HG03135 (cell line): ENCODE results near the gene SPOCK3.
A peak's percentile ranks its signal among the peaks of the same experiment; 100 is the strongest.

Source experiments
- ATAC-seq: cut with Tn5 transposase; IDR thresholded peaks from one replicate; pipeline ENCODE4 v1.9.1; 2021; ENCODE audit warnings: mild to moderate bottlenecking, moderate library complexity; ENCODE audit not compliant: unreplicated experiment

Gene SPOCK3

DNA sequence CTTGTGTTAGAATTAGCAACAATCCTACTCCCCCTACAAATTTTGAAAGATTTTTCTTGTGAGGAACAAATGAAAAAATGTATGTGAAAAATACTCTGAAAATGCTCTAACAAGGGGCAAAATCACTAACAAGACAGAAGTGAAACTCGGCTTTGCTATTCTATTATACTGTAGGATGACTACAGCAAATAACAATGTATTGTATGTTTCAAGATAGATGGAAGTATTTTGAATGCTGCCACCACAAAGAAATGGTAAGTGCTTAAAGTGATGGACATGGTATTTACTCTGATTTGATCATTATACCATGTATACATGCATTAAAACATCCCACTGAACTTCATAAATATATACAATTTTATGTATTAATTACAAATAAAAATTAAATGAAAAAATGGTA lies 192.8 kb downstream of the SPOCK3 start:
- ATAC-seq: no peak

DNA sequence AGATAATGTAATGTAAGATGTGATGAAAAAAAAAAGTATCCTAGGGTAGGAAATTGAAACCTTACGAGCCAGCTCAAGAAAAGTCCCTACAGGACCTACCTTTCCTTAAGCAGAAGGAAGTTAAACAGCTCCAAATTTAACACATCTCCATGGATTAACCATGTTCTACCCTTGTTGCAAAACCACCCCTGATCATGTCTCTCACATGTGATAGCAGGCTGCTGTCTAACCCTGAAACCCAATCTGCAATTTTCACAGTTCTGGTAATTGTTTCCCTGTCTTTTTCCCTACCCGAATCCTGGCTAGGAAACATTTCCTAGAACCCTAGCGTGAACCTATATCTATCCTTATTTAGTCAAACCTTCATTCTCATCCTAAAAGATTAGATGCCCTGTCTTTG lies 198.9 kb downstream of the SPOCK3 start:
- ATAC-seq: no peak

DNA sequence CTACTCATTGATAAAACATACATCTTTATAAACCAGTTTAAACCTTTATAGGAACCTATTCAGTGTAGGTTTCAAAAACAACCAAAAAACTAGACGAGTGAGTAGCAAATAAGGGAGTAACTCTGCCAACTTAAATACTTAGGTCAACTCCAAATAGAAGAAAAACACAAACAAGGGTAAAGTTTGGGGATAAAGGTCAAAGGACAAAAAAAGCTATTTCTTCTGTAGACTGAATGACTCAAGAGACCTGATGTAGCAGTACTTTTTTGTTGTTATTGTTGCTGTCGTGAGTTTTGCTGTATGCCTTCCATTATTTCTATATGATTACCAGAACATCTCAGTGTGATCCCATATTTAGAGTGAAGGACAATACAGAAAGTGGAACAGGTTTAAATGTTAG lies 199.3 kb downstream of the SPOCK3 start:
- no peak for ATAC-seq

DNA sequence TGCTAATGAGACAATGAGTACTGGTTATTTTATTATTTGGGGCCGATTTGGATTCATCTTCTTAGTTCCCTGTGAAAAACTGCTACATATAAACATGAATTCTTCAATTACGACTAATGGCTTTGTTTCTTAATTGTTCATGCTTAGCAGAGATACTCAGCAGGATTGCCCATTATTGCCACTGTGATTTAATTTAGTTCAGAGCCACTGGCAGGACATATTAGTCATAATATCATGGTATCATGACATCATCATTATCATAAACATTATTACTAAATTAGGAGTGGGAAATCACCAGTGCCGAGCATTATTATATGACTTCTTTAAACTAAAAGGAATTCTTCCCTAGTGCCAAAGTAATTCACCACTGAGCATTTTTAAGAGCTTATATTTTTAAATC lies 201.4 kb downstream of the SPOCK3 start:
- no peak for ATAC-seq

DNA sequence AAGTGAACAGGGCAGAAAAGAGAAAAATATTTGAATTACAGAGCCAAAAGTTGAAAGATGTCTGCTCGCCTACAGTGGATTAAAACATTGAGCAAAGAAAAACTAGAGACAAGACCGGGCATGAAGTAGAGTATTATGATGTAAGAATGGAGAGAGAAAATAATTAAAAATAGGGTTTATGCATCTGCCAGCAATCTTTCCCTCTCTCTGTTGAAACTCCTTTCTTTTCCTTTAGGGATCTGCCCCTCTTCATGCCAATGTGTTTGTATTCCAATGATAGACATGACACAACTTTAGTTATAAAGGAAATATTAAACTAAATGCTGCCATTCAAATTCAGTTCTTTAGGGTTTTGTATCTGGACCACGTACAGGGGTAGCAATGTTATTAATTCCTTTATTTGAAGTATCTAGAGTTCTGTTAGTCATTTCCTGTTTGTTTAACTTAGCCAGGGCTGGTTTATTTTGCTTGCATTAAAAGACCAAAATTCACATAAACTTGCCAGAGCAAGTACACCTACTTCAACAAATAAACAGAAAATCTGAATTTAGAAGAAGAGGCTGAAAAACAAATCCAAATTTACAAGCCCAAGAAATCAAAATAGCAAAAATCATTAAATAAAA lies 202.6 kb downstream of the SPOCK3 start:
- no peak for ATAC-seq

DNA sequence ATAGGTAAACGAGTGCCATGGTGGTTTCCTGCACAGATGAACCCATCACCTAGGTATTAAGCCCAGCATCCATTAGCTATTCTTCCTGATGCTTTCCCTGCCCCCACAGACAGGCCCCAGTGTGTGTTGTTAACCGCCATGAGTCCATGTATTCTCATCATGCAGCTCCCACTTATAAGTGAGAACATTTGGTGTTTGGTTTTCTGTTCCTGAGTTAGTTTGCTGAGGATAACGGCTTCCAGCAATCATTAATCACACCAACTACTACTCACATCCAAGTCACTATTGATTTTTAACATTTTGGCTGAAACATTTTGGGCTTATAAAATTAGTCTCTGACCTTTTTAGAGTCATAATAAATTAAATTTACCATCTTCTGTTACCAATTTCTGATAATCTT lies 205.3 kb downstream of the SPOCK3 start:
- no peak for ATAC-seq

DNA sequence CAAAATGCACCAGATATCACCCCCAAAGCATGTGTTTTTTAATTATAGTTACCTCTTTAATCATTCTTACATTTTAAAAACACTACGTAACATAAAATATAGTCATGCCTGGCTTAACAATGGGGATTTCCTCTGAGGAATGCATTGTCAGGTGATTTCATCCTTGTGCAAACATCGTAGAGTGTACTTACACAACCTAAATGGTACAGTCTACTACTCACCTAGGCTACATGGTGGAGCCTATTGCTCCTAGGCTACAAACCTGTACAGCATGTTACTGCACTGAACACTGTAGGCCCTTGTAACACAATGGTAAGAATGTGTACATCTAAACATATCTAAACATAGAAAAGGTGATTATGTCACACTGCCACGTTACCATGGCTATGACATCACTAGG lies 208.6 kb downstream of the SPOCK3 start:
- ATAC-seq: no peak

DNA sequence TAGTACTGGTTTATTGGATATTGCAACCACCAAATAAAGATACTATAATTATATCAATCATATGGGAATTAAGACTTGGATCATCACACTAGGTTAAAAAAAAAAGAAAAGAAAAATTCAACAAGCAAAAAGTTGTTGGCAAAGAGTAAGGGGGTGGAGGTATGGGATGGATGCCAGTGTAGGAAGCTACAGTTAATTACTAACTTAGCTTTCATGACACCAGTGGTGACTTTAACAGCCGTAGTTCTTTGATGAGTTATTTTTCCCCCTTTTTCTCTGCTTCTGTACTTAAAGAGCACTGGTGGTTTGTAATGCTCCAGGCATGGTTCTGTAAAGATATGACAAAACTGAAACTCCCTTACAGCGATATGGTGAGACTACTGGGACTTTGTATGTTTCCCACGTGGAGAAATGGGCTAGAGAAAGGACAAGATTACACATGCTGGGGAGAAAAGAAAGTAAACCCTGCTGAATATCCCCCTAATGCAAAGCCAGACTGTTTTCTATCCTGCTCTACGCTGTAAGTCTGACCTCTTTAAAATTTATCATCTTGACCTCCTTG lies 210.8 kb downstream of the SPOCK3 start:
- ATAC-seq: no peak

DNA sequence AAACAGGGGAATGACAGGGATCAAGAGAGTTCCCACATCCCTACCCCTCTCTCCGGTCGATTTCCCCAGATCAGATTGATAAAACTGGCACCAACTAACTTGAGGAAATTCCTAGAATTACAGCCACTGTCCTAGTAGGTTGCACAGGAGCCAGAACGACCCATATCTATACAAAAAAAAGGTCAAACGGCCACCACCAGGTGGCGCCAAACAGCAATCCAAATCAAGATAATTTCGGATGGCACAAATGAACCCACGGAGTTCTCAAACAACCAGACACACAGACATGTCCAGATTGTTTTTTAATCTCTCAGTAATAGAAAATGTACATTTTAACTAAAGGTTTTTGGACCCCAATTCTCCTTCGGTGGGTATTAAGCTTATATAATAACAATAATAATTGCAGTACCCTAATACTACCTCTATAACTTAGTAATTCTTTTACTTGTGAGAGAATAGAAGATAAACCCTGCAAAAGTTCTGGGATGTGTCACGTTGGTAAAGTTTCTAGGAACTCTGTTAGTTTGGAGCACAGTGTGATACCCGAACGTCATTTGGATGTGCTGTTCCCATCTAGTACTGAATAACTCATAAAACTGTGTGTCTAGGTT lies 212.6 kb downstream of the SPOCK3 start:
- ATAC-seq: peak; percentile 58

DNA sequence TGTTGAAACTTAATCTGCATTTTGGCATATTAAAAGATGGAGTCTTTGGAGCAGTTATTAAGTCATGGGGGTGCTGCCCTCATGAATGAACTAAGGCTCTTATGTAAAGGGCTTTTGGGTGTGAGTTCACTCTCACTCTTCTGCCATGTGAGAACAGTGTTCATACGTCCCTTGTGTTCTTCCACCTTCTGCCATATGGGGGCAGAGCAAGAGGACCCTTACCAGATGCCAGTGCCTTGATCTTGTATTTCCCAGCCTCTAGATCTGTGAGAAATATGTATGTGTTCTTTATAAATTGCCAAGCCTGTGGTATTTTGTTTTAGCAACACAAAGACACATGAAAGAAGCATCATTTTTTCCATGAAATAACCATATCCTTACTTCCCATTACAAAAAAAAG lies 213.9 kb downstream of the SPOCK3 start:
- ATAC-seq: no peak

DNA sequence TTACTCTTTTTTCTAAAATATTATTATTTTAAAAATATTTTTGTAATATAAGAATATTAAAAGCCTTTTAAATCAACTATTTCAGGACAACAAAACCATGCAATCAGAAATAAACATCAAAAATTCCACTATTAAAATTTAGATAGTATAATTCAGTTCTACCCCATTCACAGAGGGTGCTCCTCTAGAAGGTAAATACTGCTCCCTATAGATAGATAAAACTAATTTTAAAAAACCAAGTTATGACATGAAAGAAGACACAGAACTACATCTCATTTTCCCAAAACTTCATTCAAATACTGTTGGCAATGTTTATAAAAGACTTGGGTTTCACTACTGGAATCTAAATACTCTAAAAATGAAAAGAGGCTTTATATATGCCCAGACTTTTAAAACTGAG lies 219.3 kb downstream of the SPOCK3 start:
- ATAC-seq: no peak

DNA sequence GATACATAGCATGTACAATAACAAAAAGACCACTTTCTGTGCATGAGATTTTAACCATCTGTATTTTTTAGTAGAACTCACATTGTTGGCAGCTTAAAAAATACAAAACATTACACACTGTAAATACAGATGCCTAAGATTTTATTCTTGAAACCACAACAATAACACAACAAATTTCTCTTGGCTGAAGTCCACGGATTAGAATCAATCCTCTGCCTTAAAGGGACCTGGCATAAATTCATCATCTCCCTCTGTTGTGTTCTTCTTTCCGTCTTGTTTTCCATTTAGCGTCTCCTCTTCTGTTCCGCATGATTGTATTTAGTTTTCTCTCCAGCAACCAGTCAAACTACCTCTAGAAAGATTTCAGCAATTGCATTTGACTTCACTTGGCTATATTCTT lies 231.0 kb downstream of the SPOCK3 start:
- no peak for ATAC-seq

DNA sequence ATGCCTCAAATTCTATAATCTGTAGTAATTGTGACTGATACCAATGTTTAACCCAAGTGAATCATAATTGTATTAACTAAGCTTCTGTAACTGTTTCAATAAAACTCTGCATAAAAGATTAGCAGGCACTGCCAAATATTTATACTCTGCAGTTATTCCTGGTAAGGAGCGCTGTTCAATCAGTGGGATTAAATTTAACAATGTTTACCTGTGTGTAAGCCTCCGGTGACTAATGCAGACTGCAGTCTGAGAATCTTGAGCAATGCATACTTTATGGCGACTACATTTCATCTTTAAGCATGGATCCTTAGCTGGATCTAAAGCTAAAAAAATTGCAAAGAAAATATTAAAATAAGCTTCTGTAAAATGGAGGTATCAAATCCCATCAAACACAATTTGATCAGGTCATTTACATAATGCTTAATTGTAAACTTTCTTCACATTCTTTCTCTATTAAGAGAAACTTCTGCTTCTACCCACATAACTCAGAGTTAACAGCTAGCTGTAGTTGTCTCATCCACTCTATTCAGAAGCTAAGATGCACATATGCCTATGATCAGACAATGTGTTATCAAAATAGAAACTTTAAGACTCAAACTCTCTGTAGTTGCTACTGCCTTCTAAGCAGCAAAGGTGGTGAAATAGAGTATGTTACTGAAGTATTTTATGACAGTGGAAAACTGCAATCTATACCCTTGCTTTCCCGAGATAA lies 234.0 kb downstream of the SPOCK3 start:
- ATAC-seq: no peak

DNA sequence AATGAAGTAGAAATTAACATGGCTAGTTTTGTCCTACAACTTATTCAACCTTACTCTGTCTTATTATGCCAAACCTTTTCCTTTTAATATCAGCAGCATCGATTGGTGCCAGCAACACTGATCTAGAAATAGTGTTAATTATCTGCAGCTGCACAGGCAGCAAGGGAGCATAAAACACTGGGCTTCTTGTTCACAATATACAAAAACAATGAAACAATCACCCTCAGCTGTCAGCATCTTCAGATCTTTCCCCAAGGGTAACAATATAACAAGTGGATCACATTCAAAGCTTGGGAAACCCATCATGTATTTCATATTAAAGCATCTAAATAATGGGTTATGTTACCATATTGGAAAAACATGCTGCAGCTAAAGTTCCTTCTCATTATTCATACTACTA lies 238.1 kb downstream of the SPOCK3 start:
- ATAC-seq: no peak

DNA sequence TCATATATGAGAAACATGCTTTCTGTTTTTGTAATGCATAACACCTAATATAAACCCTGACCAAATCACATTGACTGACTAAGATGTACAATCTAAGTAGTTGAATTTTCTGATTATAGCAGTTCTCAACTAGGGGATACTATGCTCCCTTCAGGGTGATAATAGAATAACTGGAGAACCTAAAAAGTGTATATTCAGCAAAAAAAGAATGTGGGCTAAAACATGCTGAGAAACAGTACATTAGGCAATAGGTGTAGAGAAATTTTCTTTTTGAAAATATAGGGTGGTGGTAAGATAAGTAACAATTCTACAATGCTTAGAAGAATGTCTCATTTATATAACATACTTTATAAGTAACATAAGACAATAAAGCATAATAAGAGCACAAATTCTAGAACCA lies 239.6 kb downstream of the SPOCK3 start:
- no peak for ATAC-seq

DNA sequence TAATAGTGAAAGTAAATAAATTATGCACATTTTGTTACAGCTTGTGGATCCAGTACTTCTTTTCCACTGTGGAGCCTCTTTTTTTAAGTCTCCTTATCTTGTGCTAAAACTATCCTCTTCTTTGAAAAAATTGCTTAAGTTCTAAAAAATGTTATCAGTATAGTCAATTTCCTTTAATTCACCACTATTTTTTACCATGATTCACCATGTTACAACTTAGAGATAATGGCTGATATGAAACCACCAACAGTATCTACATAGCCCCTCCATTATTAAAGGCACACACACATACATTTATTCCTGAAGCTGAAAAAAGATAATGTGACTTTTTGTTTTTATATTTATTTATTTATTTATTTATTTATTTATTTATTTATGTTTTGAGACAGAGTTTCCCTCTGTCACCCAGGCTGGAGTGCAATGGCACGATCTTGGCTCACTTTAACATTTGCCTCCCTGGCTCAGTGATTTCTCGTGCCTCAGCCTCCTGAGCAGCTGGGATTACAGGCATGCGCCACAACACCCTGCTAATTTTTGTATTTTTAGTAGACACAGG lies 243.2 kb downstream of the SPOCK3 start:
- no peak for ATAC-seq

DNA sequence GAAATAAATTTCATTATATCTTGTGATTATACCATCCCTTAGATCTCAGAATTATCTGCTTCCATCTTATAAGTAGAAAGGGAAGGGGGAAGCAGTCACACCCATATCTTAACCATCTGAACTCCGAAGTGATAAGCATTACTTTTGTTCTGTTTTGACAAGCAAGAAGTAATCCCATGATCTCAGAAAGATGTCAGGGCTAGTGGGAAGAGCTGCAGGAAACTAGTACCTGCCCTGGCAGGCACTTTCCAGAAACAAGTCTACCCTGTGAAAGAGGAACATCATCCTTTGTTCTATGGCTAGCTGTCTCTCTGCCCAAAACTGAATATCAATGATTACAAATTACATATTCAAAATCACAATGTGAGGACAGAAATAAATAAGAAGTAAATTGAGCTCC lies 244.4 kb downstream of the SPOCK3 start:
- no peak for ATAC-seq

DNA sequence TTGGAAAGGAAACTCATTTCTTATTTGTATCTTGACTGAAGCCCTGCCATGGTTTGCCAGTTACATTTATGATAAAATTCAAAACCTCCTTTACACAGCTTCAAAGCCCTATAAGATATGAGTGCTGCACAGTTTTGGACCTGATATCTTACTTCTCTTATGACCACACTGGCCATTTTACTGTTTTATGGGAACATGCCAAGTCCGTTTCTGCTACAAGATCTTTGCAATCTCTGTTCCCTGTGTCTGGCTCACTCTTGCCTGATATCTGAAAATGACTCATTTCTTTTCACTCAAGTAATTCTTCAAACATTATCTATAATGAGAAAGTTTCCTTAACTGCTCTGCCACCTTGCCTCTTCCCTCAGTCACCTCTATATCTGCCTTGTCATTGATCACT lies 247.3 kb downstream of the SPOCK3 start:
- no peak for ATAC-seq

DNA sequence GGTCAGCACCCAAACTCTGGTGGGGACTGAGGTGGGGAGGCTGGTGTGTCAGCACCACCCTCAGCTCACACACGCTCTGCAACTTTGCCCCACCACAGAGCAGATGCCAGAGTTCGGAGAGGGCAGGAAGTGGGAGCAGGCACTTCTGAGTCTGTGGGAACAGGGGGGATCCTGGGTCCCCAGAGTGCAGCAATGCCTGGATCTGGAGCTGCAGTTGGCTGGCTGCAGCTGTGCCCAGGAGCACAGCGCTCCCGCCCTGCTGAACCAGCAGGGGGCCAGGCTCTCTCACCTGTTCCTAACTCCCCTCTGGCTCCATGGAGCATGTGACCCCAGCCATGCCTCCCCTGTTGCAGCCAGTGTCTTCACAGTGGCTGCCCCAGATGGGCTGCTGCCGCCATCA lies 252.4 kb downstream of the SPOCK3 start:
- ATAC-seq: no peak

DNA sequence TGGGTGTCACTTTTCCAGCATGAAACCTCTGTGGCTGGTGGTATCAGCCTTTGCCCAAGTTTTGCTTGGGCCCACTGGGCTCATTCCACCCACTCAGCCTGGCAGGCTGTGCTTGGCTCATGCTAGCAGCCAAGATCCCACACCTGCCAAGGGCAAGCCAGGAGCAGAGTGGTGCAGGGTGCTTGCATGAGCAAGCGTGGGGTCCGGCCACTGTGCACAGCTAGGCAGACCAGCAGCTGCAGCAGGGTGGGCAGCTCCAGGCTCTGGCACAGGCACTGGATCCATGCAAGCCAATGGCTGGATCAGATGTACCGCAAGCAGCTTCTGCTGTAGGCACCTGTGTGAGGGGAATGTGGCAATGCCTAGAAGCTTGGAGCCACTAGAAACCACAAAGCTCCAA lies 253.9 kb downstream of the SPOCK3 start:
- ATAC-seq: no peak

DNA sequence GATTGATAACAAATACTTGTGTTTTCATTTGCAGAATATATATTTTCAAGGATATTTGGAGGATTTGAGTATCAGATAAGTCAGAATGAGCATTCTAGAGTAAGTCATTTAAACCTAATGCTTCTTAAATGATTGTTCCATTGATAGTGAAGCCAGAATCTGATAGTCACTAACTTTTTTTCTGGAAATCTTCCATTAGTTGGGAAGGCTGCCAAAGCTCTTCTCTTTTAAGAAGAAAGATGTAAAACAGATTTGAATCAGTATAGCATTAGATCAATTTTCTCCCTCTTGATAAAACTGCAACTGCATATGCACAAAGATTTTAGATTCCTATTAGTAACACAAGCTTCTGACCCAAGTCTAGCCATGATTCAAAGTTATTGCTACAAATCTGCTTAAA lies 256.7 kb downstream of the SPOCK3 start:
- ATAC-seq: no peak

DNA sequence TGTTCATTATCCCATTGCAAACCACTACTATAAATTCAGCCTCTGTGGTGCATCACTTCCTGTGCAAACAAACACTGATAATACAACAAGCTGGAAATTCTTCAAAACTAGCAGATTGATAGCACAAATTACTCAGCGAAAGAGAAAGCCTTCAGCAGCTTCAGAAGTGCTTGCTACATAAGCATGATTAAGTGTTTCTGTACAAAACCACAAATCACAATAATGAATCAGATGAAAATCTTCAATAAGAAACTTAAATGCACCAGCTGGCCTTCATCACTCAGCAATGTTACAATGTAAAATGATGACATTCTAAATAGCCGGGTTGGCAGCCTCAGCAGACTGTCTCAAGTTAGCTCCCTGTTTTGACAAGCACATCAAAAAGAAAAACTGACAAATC lies 262.2 kb downstream of the SPOCK3 start:
- no peak for ATAC-seq
